ENCODE measurements around the gene FAM25A.

FAM25A gene

DNA sequence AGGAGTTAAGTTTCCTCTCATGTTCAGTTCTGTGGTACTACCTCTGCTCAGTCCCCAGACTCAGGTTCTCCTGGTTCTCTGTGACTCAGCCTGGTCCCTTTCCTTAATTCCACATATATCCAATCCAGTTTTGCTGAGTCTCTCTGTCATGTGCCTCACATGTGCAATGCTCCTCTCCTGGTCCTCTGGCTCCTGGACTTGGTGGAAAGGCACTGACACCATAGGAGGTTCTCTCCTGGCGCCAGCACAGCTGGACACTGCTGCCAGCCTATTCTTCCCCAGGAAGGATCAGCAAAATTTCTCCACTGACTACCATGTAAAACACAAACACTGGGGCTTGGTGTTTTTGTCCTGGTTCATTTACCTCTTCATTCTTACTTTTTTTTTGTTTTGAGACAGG is 46.8 kb downstream of the FAM25A start:
- no peak for DNase-seq

- no peak for DNase-seq
Observed at GRCh38 chr10:87068281-87068680, 48.2 kb downstream of the FAM25A start.

GRCh38 chr10:87072449-87072848 is 52.4 kb downstream of the FAM25A start:
- no peak for DNase-seq
